ENCODE data around the gene SLC35D1. TPM values are rescaled to one million over a fixed set of nuclear protein-coding genes. Genes with fewer than 3 reads are reported as not detected.

Gene SLC35D1
- total RNA-seq, 1 experiment from 2014 or later: 3.8 TPM

- no peaks in the 10 kb centered on the region for H3K79me1 ChIP-seq (ENCODE audit: insufficient read depth, low read depth, low read length, poor library complexity, severe bottlenecking)
- peaks cover 4 to 46% (median 28%) of the 10 kb centered on the region in 3 experiments; a peak in 5 of 7 replicates for H3K36me3 Mint-ChIP-seq (ENCODE audit: insufficient read depth in 1 of 3, low read depth in 3 of 3)
- H3K4ac ChIP-seq (ENCODE audit: low read depth, low read length): no peak overlapping the region
- no peak overlapping the region for H3K4me3 Mint-ChIP-seq
- H3K23ac ChIP-seq (ENCODE audit: insufficient read length, low read depth, low read length): no peak overlapping the region
- no peak overlapping the region for H3K4me2 ChIP-seq (ENCODE audit: insufficient read depth, insufficient read length, low read length)
- no peaks in the 10 kb centered on the region for H3K27me3 Mint-ChIP-seq (ENCODE audit: low read depth)
- H3K4me1 ChIP-seq (ENCODE audit: insufficient read depth, low read length): no peaks in the 10 kb centered on the region
- no peak overlapping the region for H4K8ac ChIP-seq (replicated peaks; ENCODE audit: insufficient read length, low read depth, low read length)
- H3K14ac ChIP-seq (ENCODE audit: insufficient read depth, low read length): no peak overlapping the region
- no peak overlapping the region for H2AFZ ChIP-seq (ENCODE audit: low read length)
- no peaks in the 10 kb centered on the region for H3K27me3 ChIP-seq (ENCODE audit: insufficient read depth, low read length)
- H2BK5ac ChIP-seq (ENCODE audit: insufficient read length, low read length): no peak overlapping the region
- H3K4me1 Mint-ChIP-seq: no peaks in the 10 kb centered on the region
- no peak overlapping the region for H3K27ac Mint-ChIP-seq
- H3K9me3 ChIP-seq (ENCODE audit: control insufficient read depth, low read depth, low read length): no peaks in the 10 kb centered on the region
- no peaks in the 10 kb centered on the region for H3K9me3 Mint-ChIP-seq
- H4K20me1 ChIP-seq (ENCODE audit: control insufficient read depth, insufficient read depth, insufficient read length): no peaks in the 10 kb centered on the region
- no peaks in the 10 kb centered on the region for H3K23me2 ChIP-seq (ENCODE audit: insufficient read length, low read depth, low read length, poor library complexity, severe bottlenecking)
- no peak overlapping the region for H3T11ph ChIP-seq (ENCODE audit: low read length)
- TF ChIP-seq, protein P1, sequence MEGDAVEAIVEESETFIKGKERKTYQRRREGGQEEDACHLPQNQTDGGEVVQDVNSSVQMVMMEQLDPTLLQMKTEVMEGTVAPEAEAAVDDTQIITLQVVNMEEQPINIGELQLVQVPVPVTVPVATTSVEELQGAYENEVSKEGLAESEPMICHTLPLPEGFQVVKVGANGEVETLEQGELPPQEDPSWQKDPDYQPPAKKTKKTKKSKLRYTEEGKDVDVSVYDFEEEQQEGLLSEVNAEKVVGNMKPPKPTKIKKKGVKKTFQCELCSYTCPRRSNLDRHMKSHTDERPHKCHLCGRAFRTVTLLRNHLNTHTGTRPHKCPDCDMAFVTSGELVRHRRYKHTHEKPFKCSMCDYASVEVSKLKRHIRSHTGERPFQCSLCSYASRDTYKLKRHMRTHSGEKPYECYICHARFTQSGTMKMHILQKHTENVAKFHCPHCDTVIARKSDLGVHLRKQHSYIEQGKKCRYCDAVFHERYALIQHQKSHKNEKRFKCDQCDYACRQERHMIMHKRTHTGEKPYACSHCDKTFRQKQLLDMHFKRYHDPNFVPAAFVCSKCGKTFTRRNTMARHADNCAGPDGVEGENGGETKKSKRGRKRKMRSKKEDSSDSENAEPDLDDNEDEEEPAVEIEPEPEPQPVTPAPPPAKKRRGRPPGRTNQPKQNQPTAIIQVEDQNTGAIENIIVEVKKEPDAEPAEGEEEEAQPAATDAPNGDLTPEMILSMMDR (conservative IDR thresholded peaks at IDR 0.05): no peak
- no peak overlapping the region for H3K56ac ChIP-seq (ENCODE audit: insufficient read length, low read depth, low read length)
- no peak overlapping the region for H2BK120ac ChIP-seq (ENCODE audit: low read depth, low read length, poor library complexity, severe bottlenecking)
- no peak overlapping the region for H2BK15ac ChIP-seq (ENCODE audit: low read depth, low read length)
- no CpG with 5 or more reads among the region's 1 CpG for WGBS (ENCODE audit: extremely low coverage, insufficient read length, low lambda C conversion rate)
- no peak overlapping the region for H3K18ac ChIP-seq (ENCODE audit: insufficient read length, low read depth, low read length)
- no peak overlapping the region for H4K5ac ChIP-seq (ENCODE audit: insufficient read length, low read depth, low read length)
- DNase-seq: no peak
- H2BK12ac ChIP-seq (ENCODE audit: insufficient read length, low read depth, low read length): no peak overlapping the region
- H2AK5ac ChIP-seq (ENCODE audit: insufficient read length, low read length): no peak overlapping the region
- H3K27ac ChIP-seq (ENCODE audit: insufficient read length, low read depth, low read length): no peak overlapping the region
- H3K79me2 ChIP-seq (ENCODE audit: insufficient read depth, low read length): no peaks in the 10 kb centered on the region
- no peak overlapping the region for H4K91ac ChIP-seq (ENCODE audit: insufficient read length, low read depth, low read length)
- H3K9ac ChIP-seq (ENCODE audit: extremely low read depth, insufficient read length, low read length): no peak overlapping the region
- H2BK20ac ChIP-seq (ENCODE audit: low read depth, low read length, poor library complexity, severe bottlenecking): no peak overlapping the region
These were observed 68.1 kb downstream of the SLC35D1 start for GRCh38 chr1:66985835-66986234.
